ENCODE results near the gene RND3.

DNA sequence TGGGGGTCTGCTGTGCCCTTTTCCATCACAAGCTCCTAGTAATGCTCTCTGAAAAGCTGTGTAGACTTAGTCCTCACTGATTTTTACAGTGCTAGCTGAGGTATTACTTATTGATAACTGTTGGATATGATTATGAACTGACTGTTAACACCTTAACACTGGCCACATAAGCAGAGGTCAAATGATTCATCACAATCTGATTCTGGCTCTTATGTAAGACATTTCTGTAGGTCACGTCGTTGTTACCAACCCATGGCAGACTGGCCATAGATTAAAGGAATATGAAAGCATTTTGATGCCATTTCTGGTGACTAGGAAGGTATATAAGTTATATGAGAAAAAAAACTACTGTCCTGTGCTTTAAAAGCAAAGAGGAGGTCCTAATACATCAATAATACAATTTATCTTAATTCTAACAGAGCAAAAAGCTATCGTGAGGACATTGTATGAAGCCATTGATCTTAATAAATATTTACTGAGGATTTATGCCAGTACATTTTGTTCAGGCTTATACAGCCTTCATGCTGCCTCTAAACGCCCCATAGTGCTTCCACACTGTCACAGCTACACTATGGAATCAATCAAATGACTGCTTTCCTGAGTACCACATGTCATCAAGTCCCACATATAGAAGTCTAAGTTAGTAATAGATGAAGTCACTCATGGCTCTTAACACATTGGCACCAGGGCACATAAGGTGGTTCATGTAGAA lies 6.9 kb upstream of the RND3 start:
- no peak for TF ChIP-seq EZH2 (IDR thresholded peaks at IDR 0.05; ENCODE audit: borderline replicate concordance, low read depth, low read length, severe bottlenecking)
- TF ChIP-seq CTCF (IDR thresholded peaks at IDR 0.05; ENCODE audit: borderline replicate concordance, extremely low read depth, low read length, poor library complexity, severe bottlenecking): no peak

Measured in DND-41 (cell line).